SIG-M5 (cell line): ENCODE measurements around the gene GAS7.
"Not testable (repeated sequence)": the region's sequence is repeated elsewhere in the genome, so short reads cannot be mapped to it uniquely, and the experiment has no call there.

Experiments used
- DNase-seq: peaks from one replicate; lab custom pipeline; 2025; lab: John Stamatoyannopoulos, UW

The GAS7 gene

GRCh38 chr17:10072556-10073425 lies 125.6 kb downstream of the GAS7 start:
- no peak for DNase-seq

- DNase-seq = no peak
These were observed 126.3 kb downstream of the GAS7 start for GRCh38 chr17:10072086-10072485.

- DNase-seq = no peak
These were observed 127.3 kb downstream of the GAS7 start for GRCh38 chr17:10071141-10071540.

GRCh38 chr17:10070690-10071089 lies 127.7 kb downstream of the GAS7 start:
- no peak for DNase-seq

GRCh38 chr17:10069301-10069700 lies 129.1 kb downstream of the GAS7 start:
- no peak for DNase-seq

GRCh38 chr17:10067446-10068143 lies 130.8 kb downstream of the GAS7 start:
- no peak for DNase-seq

GRCh38 chr17:10064536-10064935 lies 133.9 kb downstream of the GAS7 start:
- DNase-seq = no peak

GRCh38 chr17:10063730-10064241 lies 134.6 kb downstream of the GAS7 start:
- DNase-seq = peak; percentile 90

GRCh38 chr17:10062691-10063385 lies 135.6 kb downstream of the GAS7 start:
- DNase-seq = no peak

GRCh38 chr17:10061111-10061845 lies 137.1 kb downstream of the GAS7 start:
- DNase-seq = no peak

GRCh38 chr17:10060526-10060925 lies 137.9 kb downstream of the GAS7 start:
- no peak for DNase-seq

GRCh38 chr17:10059684-10060211 lies 138.7 kb downstream of the GAS7 start:
- no peak for DNase-seq

GRCh38 chr17:10058921-10059683 lies 139.3 kb downstream of the GAS7 start:
- no peak for DNase-seq

- DNase-seq = not testable (repeated sequence)
These were observed 140.9 kb downstream of the GAS7 start for GRCh38 chr17:10057466-10057865.

GRCh38 chr17:10055262-10055975 lies 143.0 kb downstream of the GAS7 start:
- no peak for DNase-seq

GRCh38 chr17:10053782-10054540 lies 144.4 kb downstream of the GAS7 start:
- no peak for DNase-seq

GRCh38 chr17:10052106-10052813 lies 146.1 kb downstream of the GAS7 start:
- DNase-seq = no peak

GRCh38 chr17:10051112-10051511 lies 147.3 kb downstream of the GAS7 start:
- no peak for DNase-seq
